Activated CD4-positive, alpha-beta memory T cell treated with anti-CD3 and anti-CD28 coated beads for 36 hours (primary cell): ENCODE results near the gene CCDC91. TPM values are rescaled to one million over a fixed set of nuclear protein-coding genes. Genes with fewer than 3 reads are reported as not detected.

Experiments
- CTCF ChIA-PET: fragments of 350-600 bp; sonication (Branson Sonifier 250); formaldehyde crosslinking; loops from one replicate; lab custom pipeline; 2021; ENCODE audit warnings: antibody characterized with exemption, inconsistent platforms; lab: Charles Lee
- POLR2A ChIA-PET: fragments of 350-600 bp; sonication (Branson Sonifier 250); formaldehyde crosslinking; loops from one replicate; lab custom pipeline; 2021; ENCODE audit warnings: antibody characterized with exemption; lab: Charles Lee
- DNase-seq: peaks from one replicate; pipeline ENCODE4 v3.0.0-alpha.2; 2020
- H3K27ac Mint-ChIP-seq: one replicate; pipeline ENCODE4 v1.8.0; 2021; ENCODE audit warnings: mixed read lengths
- H3K27me3 Mint-ChIP-seq: one replicate; pipeline ENCODE4 v1.8.0; 2021; ENCODE audit warnings: mixed read lengths
- H3K36me3 Mint-ChIP-seq: one replicate; pipeline ENCODE4 v1.8.0; 2021; ENCODE audit warnings: mixed read lengths
- H3K4me1 Mint-ChIP-seq: one replicate; pipeline ENCODE4 v1.8.0; 2021; ENCODE audit warnings: low read depth, mixed read lengths
- H3K4me3 Mint-ChIP-seq: one replicate; pipeline ENCODE4 v1.8.0; 2021; ENCODE audit warnings: mild to moderate bottlenecking, mixed read lengths
- H3K9me3 Mint-ChIP-seq: one replicate; pipeline ENCODE4 v1.8.0; 2021; ENCODE audit warnings: mixed read lengths
- intact Hi-C: fragments of 100-400 bp; cut with micrococcal nuclease; formaldehyde crosslinking; loops from one replicate; pipeline ENCODE4 v1.15.1; 2023
- total RNA-seq, 2 experiments: library from RNA; stranded (reverse); gene quantifications; one replicate each; pipeline ENCODE4 v1.2.3, GENCODE V29; 2021

The CCDC91 gene
- total RNA-seq, 2 experiments from 2014 or later = 16.5 to 19.7 TPM

GRCh38 chr12:28235985-28236384 is 45.7 kb downstream of the CCDC91 start:
- no peak overlapping the region for H3K27ac Mint-ChIP-seq
- ChIA-PET POLR2A (no interaction called here), CTCF (no interaction called here)
- H3K4me3 Mint-ChIP-seq = no peak overlapping the region
- no peaks in the 10 kb centered on the region for H3K9me3 Mint-ChIP-seq
- intact Hi-C loops = no loop called here
- no peaks in the 10 kb centered on the region for H3K27me3 Mint-ChIP-seq
- no peak for DNase-seq
- H3K4me1 Mint-ChIP-seq = peaks cover 26% of the 10 kb centered on the region
- no peaks in the 10 kb centered on the region for H3K36me3 Mint-ChIP-seq

- no peak for DNase-seq
- no peak overlapping the region for H3K4me3 Mint-ChIP-seq
- ChIA-PET POLR2A (no interaction called here), CTCF (no interaction called here)
- no peaks in the 10 kb centered on the region for H3K27me3 Mint-ChIP-seq
- H3K27ac Mint-ChIP-seq = no peak overlapping the region
- peaks cover 16% of the 10 kb centered on the region for H3K4me1 Mint-ChIP-seq
- no peaks in the 10 kb centered on the region for H3K9me3 Mint-ChIP-seq
- intact Hi-C loops = no loop called here
- H3K36me3 Mint-ChIP-seq = no peaks in the 10 kb centered on the region
Measured at GRCh38 chr12:28237423-28237822, 47.2 kb downstream of the CCDC91 start.

- no peak for DNase-seq
- Mint-ChIP-seq H3K36me3 (peaks cover 2% of the 10 kb centered on the region), H3K4me1 (peaks cover 12% of the 10 kb centered on the region), H3K4me3 (no peak overlapping the region), H3K9me3 (no peaks in the 10 kb centered on the region), H3K27ac (no peak overlapping the region), H3K27me3 (no peaks in the 10 kb centered on the region)
- ChIA-PET POLR2A (no interaction called here), CTCF (no interaction called here)
- intact Hi-C loops = no loop called here
Measured at GRCh38 chr12:28239918-28240317, 49.7 kb downstream of the CCDC91 start.

- POLR2A ChIA-PET = no interaction called here
- CTCF ChIA-PET = no interaction called here
- no peak overlapping the region for H3K27ac Mint-ChIP-seq
Measured at GRCh38 chr12:28240853-28241252, 50.6 kb downstream of the CCDC91 start.

DNA sequence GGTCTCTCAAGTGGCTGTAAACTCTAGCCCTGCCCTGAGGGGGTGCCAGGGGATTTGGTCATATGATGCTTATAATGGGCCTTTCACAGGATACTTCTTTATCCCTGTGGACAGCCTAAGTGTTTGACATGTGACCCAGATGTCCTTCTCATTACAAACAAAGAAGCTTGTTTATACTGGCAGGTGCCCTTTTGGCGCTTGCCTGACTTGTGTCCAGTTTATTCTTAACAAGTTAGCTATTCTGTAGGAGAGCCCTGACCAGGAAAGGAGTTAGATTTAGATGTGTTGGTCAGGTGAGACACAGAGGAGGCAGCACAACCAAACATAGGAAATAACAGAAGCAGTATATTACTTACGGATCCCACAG is 51.9 kb downstream of the CCDC91 start:
- Mint-ChIP-seq H3K4me1 (peaks cover 7% of the 10 kb centered on the region), H3K9me3 (no peaks in the 10 kb centered on the region), H3K27me3 (no peaks in the 10 kb centered on the region), H3K36me3 (peaks cover 2% of the 10 kb centered on the region), H3K27ac (no peak overlapping the region), H3K4me3 (no peak overlapping the region)
- ChIA-PET CTCF (no interaction called here), POLR2A (no interaction called here)
- no peak for DNase-seq
- intact Hi-C loops = no loop called here

More at GRCh38 chr12:28240853-28241252, 50.6 kb downstream of the CCDC91 start:
- Mint-ChIP-seq H3K4me1 (peaks cover 7% of the 10 kb centered on the region), H3K9me3 (no peaks in the 10 kb centered on the region), H3K36me3 (peaks cover 2% of the 10 kb centered on the region), H3K4me3 (no peak overlapping the region), H3K27me3 (no peaks in the 10 kb centered on the region)
- DNase-seq = no peak
- intact Hi-C loops = no loop called here

DNA sequence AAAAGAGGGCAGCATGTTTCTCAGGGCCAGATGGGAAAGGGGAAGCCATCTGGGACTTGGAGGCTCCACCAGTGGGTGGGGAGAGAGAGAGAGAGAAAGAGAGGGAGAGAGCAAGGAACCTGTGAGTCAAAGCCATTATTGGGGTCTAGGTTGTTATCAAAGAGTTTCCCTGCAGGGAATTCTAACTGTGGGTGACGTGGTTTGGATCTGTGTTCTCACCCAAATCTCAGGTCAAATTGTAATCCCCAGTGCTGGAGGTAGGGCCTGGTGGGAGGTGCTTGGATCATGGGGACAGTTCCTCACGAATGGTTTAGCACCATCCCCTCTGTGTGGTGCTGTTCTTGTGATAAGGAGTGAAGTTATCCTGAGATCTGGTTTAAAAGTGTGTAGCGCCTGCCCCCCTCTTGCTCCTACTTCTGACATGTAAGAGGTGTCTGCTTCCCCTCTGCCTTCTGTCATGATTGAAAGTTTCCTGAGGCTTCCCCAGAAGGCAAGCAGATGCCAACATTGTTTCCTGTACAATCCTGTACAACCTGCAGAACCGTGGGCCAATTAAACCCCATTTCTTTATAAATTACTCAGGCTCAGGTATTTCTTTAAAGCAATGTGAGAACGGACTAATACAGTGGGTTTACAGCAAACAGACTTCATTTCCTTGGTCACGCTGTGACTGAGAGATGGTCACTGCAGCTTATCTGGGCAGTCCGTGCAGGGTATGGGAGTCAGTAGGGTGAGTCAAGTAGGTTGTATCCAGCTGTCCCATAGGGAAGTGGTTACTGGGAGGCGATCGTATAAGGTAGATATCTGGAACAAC is 52.4 kb downstream of the CCDC91 start:
- CTCF ChIA-PET = no interaction called here
- no peak overlapping the region for H3K27ac Mint-ChIP-seq

GRCh38 chr12:28243310-28243633 is 53.0 kb downstream of the CCDC91 start:
- intact Hi-C loops = no loop called here
- ChIA-PET CTCF (no interaction called here), POLR2A (no interaction called here)
- Mint-ChIP-seq H3K9me3 (no peaks in the 10 kb centered on the region), H3K4me1 (peaks cover 16% of the 10 kb centered on the region), H3K4me3 (no peak overlapping the region), H3K27ac (no peak overlapping the region), H3K27me3 (no peaks in the 10 kb centered on the region), H3K36me3 (peaks cover 2% of the 10 kb centered on the region)
- no peak for DNase-seq

More for the DNA sequence above, 52.4 kb downstream of the CCDC91 start:
- H3K4me1 Mint-ChIP-seq = peaks cover 10% of the 10 kb centered on the region
- no peaks in the 10 kb centered on the region for H3K9me3 Mint-ChIP-seq
- no peak for DNase-seq
- H3K4me3 Mint-ChIP-seq = no peak overlapping the region
- H3K27me3 Mint-ChIP-seq = no peaks in the 10 kb centered on the region
- H3K36me3 Mint-ChIP-seq = peaks cover 2% of the 10 kb centered on the region
- POLR2A ChIA-PET = no interaction called here
- intact Hi-C loops = no loop called here

- POLR2A ChIA-PET = interaction anchor here (0.5 to 2.3 kb wide), 2 partner anchors 57 to 422 kb away, joined by 3 to 10 read pairs; partner anchors contain the start of gene CCDC91
- Mint-ChIP-seq H3K27me3 (no peaks in the 10 kb centered on the region), H3K36me3 (peaks cover 2% of the 10 kb centered on the region), H3K9me3 (no peaks in the 10 kb centered on the region), H3K4me3 (no peak overlapping the region), H3K27ac (no peak overlapping the region), H3K4me1 (peaks cover 56% of the 10 kb centered on the region)
- intact Hi-C loops = loop anchor here (1.0 kb wide), 1 partner anchor 16 kb away; no protein-coding TSS in a partner anchor
- no peak for DNase-seq
- CTCF ChIA-PET = no interaction called here
Measured at GRCh38 chr12:28247806-28248205, 57.5 kb downstream of the CCDC91 start.

DNA sequence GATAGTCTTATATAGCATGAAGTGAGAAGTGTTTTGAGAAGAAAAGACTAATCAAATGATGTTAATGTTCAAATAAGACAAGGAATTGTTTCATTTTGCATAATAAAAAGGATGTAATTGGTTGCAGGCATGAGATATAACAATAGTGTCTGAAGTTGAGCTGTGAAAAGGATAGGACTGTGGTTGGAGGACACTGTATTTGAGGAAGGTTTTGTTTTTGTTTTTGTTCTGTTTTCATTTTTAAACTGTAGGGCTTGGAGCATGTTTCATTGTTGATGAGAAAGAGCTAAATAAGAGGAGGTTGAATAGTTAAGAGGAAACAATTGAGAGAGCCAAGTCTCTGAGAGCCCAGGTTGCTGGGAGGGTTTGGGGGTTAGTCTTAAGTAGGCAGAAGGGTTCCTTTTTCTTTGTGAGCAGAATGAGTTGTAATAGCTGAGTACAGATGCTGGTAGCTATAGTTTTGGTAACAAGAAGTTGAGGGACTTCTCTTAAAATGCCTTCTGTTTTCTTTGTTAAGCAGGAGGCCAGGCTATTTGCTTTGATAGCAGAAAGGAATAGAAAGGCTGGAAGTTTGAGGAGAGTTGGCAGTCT is 58.4 kb downstream of the CCDC91 start:
- Mint-ChIP-seq H3K36me3 (peaks cover 2% of the 10 kb centered on the region), H3K4me1 (peaks cover 62% of the 10 kb centered on the region), H3K9me3 (no peaks in the 10 kb centered on the region), H3K4me3 (no peak overlapping the region), H3K27ac (peak overlapping the region; percentile 3), H3K27me3 (no peaks in the 10 kb centered on the region)
- intact Hi-C loops = loop anchor here (1.0 kb wide), 1 partner anchor 16 kb away; no protein-coding TSS in a partner anchor
- ChIA-PET POLR2A (interaction anchor here (0.7 to 2.3 kb wide), 2 partner anchors 58 to 560 kb away, joined by 6 to 10 read pairs; partner anchors contain the start of gene CCDC91), CTCF (interaction anchor here (0.6 to 1.7 kb wide), 3 partner anchors 26 to 278 kb away, joined by 3 to 4 read pairs (median 4); no protein-coding TSS in a partner anchor)
- DNase-seq = no peak

GRCh38 chr12:28253161-28253641 is 62.9 kb downstream of the CCDC91 start:
- peaks cover 67% of the 10 kb centered on the region for H3K4me1 Mint-ChIP-seq
- H3K4me3 Mint-ChIP-seq = peak overlapping the region; percentile 54
- H3K9me3 Mint-ChIP-seq = no peaks in the 10 kb centered on the region
- H3K27ac Mint-ChIP-seq = peak overlapping the region; percentile 86
- ChIA-PET POLR2A (interaction anchor here (0.6 to 2.6 kb wide), 3 partner anchors 31 to 63 kb away, joined by 3 to 25 read pairs (median 9); partner anchors contain the start of gene CCDC91), CTCF (interaction anchor here (0.6 to 1.2 kb wide), 4 partner anchors 28 to 62 kb away, joined by 3 to 5 read pairs (median 4); partner anchors contain the start of gene CCDC91)
- H3K36me3 Mint-ChIP-seq = no peaks in the 10 kb centered on the region
- intact Hi-C loops = loop anchor here (1.0 to 10.0 kb wide), 12 partner anchors 21 to 921 kb away; partner anchors contain the start of gene BMAL2
- H3K27me3 Mint-ChIP-seq = no peaks in the 10 kb centered on the region
- DNase-seq = peak; percentile 66

DNA sequence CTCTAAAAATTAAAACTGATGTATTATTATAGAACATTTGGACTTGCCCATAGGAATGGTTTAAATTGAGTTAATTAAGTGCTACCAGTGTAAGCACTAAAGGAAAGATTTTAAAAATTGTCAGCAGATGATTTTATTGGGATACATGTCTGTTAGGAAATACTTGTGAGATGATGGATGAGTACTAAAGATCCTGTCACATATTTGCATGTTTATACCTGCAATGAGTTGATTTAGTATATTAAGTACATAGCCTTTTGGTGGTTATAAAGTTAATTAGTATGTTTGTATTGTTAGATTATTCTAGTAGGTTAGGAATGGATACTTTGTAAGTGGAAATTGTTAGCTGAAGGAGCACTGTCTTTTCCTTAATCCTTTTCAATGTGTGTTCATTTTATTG is 67.2 kb downstream of the CCDC91 start:
- H3K27ac Mint-ChIP-seq = no peak overlapping the region
- intact Hi-C loops = loop anchor here (10.0 kb wide), 1 partner anchor 297 kb away; no protein-coding TSS in a partner anchor
- ChIA-PET CTCF (no interaction called here), POLR2A (no interaction called here)
- no peak for DNase-seq
- peaks cover 21% of the 10 kb centered on the region for H3K36me3 Mint-ChIP-seq
- H3K4me3 Mint-ChIP-seq = no peak overlapping the region
- no peaks in the 10 kb centered on the region for H3K27me3 Mint-ChIP-seq
- peaks cover 31% of the 10 kb centered on the region for H3K4me1 Mint-ChIP-seq
- H3K9me3 Mint-ChIP-seq = no peaks in the 10 kb centered on the region

DNA sequence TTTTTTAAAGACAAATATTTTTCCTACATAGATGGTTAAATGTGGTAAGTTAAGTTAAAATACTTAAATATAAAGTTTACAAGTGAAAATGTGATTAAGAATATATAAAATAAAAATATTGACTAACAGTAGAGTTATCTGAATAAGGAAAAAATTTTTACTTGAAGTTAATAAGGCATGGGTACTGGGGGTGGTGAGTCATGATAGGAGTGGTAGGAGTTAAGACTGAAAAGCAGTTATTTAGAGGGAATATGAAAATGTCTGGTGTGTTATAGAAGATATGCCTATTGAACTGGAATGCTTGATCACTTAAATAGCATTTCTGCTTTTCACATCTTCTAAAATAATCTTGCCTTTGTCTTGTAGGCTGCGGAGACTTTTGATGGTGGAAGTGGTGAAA is 68.7 kb downstream of the CCDC91 start:
- H3K4me1 Mint-ChIP-seq = peaks cover 16% of the 10 kb centered on the region
- no peak overlapping the region for H3K27ac Mint-ChIP-seq
- DNase-seq = no peak
- POLR2A ChIA-PET = no interaction called here
- H3K36me3 Mint-ChIP-seq = peaks cover 21% of the 10 kb centered on the region
- intact Hi-C loops = loop anchor here (10.0 kb wide), 1 partner anchor 296 kb away; no protein-coding TSS in a partner anchor
- H3K9me3 Mint-ChIP-seq = no peaks in the 10 kb centered on the region
- CTCF ChIA-PET = no interaction called here
- H3K27me3 Mint-ChIP-seq = no peaks in the 10 kb centered on the region
- no peak overlapping the region for H3K4me3 Mint-ChIP-seq
